ENCODE measurements around the gene SREBF2. TPM values are rescaled to one million over a fixed set of nuclear protein-coding genes. Genes with fewer than 3 reads are reported as not detected.
A peak's percentile ranks its signal among the peaks of the same experiment; 100 is the strongest.

The SREBF2 gene
- total and polyA plus RNA-seq, 2 of the 8 experiments (the other 6 are each of a cell fraction or from before 2014, with no cell fraction given): 125 to 144 TPM

DNA sequence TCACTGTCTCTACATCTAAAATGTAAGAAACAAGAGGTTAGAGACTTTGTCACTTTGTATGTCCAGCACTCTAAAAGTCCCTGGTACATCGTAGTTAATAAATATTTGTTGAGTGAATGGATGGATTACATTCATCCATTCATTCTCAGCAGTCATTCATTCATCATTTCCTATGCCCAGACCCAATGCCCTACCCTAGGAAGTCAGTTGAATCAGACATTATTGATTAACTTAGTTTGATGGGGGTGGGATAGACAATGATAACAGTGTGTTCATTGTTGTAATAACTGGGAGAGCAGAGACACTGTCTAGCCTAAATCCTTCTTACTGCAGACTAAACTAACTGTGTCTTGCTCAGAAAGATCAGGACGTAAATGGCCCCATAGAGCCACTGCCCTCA is 115.2 kb downstream of the SREBF2 start:
- H3K14ac ChIP-seq (ENCODE audit: insufficient read length): no peak overlapping the region
- no peak overlapping the region for H2BK12ac ChIP-seq (ENCODE audit: low read depth, low read length)
- no peak overlapping the region for H3K56ac ChIP-seq (replicated peaks; ENCODE audit: insufficient read length, low read depth, low read length)
- TF ChIP-seq RAD21 (IDR thresholded peaks at IDR 0.05 in 1 of 2, conservative IDR thresholded peaks at IDR 0.05 in 1 of 2; ENCODE audit: low read depth in 2 of 2, low read length in 2 of 2) (no peak), TBP (IDR thresholded peaks at IDR 0.05; ENCODE audit: low read depth, low read length) (no peak), TEAD4 (IDR thresholded peaks at IDR 0.05; ENCODE audit: low read depth, low read length) (no peak), GTF2F1 (IDR thresholded peaks at IDR 0.05; ENCODE audit: borderline replicate concordance, low read depth, low read length) (no peak), CEBPB (IDR thresholded peaks at IDR 0.05; ENCODE audit: low read depth, low read length) (no peak), NRF1 (IDR thresholded peaks at IDR 0.05; ENCODE audit: low read depth, low read length) (no peak), EP300 (IDR thresholded peaks at IDR 0.05; ENCODE audit: borderline replicate concordance in 1 of 2, low read depth in 2 of 2, low read length in 2 of 2) (no peak), KDM5A (IDR thresholded peaks at IDR 0.05; ENCODE audit: low read length) (no peak), ZNF274 (IDR thresholded peaks at IDR 0.05; ENCODE audit: borderline replicate concordance, extremely low read depth, low read length) (no peak)
- ChIA-PET POLR2A (ENCODE audit: partially characterized antibody) (interaction anchor here (0.7 kb wide), 1 partner anchor 170 kb away, joined by 3 read pairs; no protein-coding TSS in a partner anchor), CTCF (ENCODE audit: partially characterized antibody) (interaction anchor here (0.8 to 4.4 kb wide), 6 partner anchors 9 to 163 kb away, joined by 3 to 21 read pairs (median 4); partner anchors contain the start of gene TNFRSF13C)
- DNase-seq (ENCODE audit: low read depth in 1 of 2, low spot score in 2 of 2): no peak
- H3K4me1 ChIP-seq (replicated peaks in 1 of 4; ENCODE audit: control insufficient read depth in 3 of 4, insufficient read depth in 4 of 4, low read length in 3 of 4): peaks cover 7 to 20% (median 11%) of the 10 kb centered on the region in 4 experiments
- H3K23ac ChIP-seq (ENCODE audit: insufficient read length): no peak overlapping the region
- no peaks in the 10 kb centered on the region for H3K27me3 ChIP-seq (replicated peaks in 1 of 4; ENCODE audit: control insufficient read depth in 3 of 4, extremely low read depth in 1 of 4, insufficient read depth in 3 of 4, low read length in 3 of 4)
- H2BK120ac ChIP-seq (replicated peaks; ENCODE audit: low read depth, low read length): no peak overlapping the region
- H2AFZ ChIP-seq (ENCODE audit: low read length): no peak overlapping the region
- peaks cover 12 to 21% (median 18%) of the 10 kb centered on the region in 4 experiments for H3K36me3 ChIP-seq (ENCODE audit: control insufficient read depth in 2 of 4, insufficient read depth in 4 of 4, low read length in 3 of 4)
- H3K4me3 ChIP-seq (ENCODE audit: extremely low read depth in 1 of 4, insufficient read depth in 2 of 4, low read depth in 3 of 4, low read length in 4 of 4): no peak overlapping the region
- 0 out of 2 replicates have a peak overlapping the region, but pooled peaks have one; percentile 29 for H2BK20ac ChIP-seq (ENCODE audit: low read length)
- no peak overlapping the region for H3K27ac ChIP-seq (ENCODE audit: low read depth, low read length)
- FAIRE-seq: no peak
- peaks cover 0 to 2% of the 10 kb centered on the region in 2 experiments for H4K20me1 ChIP-seq (replicated peaks in 1 of 2; ENCODE audit: control insufficient read depth in 1 of 2, insufficient read depth in 2 of 2, low read length in 2 of 2)
- no peak overlapping the region for H4K8ac ChIP-seq (ENCODE audit: extremely low read depth, insufficient read depth, low read length)
- peak overlapping the region; percentile 39 to 85; a peak in 1 of 4 replicates for H3K4me2 ChIP-seq (ENCODE audit: insufficient read depth in 1 of 2, low read depth in 2 of 2, low read length in 2 of 2)
- 84% methylated on average over 2 of the region's 2 CpGs; no CpG with 5 or more reads in 1 of the 2 experiments for WGBS, 2 experiments (ENCODE audit: extremely low coverage in 1 of 2, insufficient coverage in 1 of 2, insufficient read length in 1 of 2, insufficient replicate concordance in 2 of 2, low coverage in 1 of 2, low lambda C conversion rate in 2 of 2, missing lambda C conversion rate in 1 of 2)
- peaks cover 0 to 9% of the 10 kb centered on the region in 2 experiments; a peak in 1 of 4 replicates for H3K79me2 ChIP-seq (ENCODE audit: control insufficient read depth in 1 of 2, insufficient read depth in 2 of 2, low read length in 2 of 2)
- no peak overlapping the region for H3K4ac ChIP-seq (replicated peaks; ENCODE audit: insufficient read length, low read depth, low read length)
- no peak overlapping the region for H4K91ac ChIP-seq (replicated peaks; ENCODE audit: insufficient read length, low read length)
- H2BK15ac ChIP-seq (ENCODE audit: low read length): no peak overlapping the region
- H3K9me3 ChIP-seq (ENCODE audit: insufficient read depth in 2 of 2, low read depth in 1 of 2, low read length in 1 of 2): no peaks in the 10 kb centered on the region
- H4K5ac ChIP-seq (ENCODE audit: insufficient read length, low read depth, low read length): no peak overlapping the region
- H2BK5ac ChIP-seq (ENCODE audit: low read depth, low read length): no peak overlapping the region
- no peak overlapping the region for H3K18ac ChIP-seq (ENCODE audit: extremely low read depth, low read length)
- no peak overlapping the region for H2AK5ac ChIP-seq (ENCODE audit: low read depth, low read length)
- H3K23me2 ChIP-seq (ENCODE audit: low read depth, low read length): peaks cover 8% of the 10 kb centered on the region
- H3K9ac ChIP-seq (replicated peaks in 1 of 4; ENCODE audit: extremely low read depth in 1 of 4, low read depth in 3 of 4, low read length in 3 of 4): no peak overlapping the region
- H3K79me1 ChIP-seq (ENCODE audit: low read depth, low read length): peaks cover 7% of the 10 kb centered on the region; the same call in 1 of the 2 replicates

Data from H1 (cell line).